GM11168 (cell line): ENCODE results near the gene RRM1.
"Not testable (repeated sequence)": the region's sequence is repeated elsewhere in the genome, so short reads cannot be mapped to it uniquely, and the experiment has no call there.

ENCODE experiments used
- in situ Hi-C: fragments of 300-500 bp; cut with MboI; formaldehyde crosslinking; loops from one replicate; pipeline ENCODE4 v1.12.0; 2022; ENCODE audit warnings: low sequenced_read_pairs; ENCODE audit not compliant: unreplicated experiment

RRM1 gene

DNA sequence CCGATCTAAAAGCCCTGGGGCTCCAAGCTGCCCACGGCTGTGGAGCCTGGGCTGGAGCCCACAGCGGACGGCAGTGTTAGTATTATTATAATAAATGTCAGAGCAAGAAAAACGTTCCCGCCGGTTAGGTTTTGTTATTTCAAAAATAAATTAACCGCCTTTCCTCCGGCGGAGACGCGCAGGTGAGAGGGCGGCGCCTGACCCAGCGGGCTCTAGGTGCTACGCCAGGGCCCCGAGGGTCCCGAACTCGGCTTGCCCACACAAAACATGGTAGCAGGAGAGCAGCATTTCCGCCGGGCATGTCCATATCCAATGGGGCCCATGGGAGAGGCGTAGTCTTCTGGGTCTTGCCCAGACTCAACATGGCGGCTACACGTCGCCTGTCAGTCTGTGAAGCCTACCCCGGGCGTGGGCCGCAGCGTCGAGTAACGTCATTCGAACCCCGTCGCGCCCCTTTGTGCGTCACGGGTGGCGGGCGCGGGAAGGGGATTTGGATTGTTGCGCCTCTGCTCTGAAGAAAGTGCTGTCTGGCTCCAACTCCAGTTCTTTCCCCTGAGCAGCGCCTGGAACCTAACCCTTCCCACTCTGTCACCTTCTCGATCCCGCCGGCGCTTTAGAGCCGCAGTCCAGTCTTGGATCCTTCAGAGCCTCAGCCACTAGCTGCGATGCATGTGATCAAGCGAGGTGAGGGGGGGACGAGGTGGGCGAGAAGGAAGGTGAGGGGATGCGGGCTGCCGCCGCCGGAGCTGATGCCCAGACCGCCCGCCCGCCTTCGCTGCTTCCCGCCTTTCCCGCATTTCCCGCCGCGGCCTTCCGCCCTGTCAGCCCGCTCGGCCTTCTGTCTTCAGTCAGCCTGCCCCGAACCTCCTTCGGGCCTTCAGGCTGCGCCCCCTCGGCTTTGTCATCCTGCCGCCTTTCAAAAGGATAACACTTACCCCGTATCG lies at the start of gene RRM1:
RRM1 (plus strand) TSS at position 452 of the 944 bp plus-strand sequence; CDS start at position 666, 214 bp downstream.
- in situ Hi-C loops, result no loop called here

DNA sequence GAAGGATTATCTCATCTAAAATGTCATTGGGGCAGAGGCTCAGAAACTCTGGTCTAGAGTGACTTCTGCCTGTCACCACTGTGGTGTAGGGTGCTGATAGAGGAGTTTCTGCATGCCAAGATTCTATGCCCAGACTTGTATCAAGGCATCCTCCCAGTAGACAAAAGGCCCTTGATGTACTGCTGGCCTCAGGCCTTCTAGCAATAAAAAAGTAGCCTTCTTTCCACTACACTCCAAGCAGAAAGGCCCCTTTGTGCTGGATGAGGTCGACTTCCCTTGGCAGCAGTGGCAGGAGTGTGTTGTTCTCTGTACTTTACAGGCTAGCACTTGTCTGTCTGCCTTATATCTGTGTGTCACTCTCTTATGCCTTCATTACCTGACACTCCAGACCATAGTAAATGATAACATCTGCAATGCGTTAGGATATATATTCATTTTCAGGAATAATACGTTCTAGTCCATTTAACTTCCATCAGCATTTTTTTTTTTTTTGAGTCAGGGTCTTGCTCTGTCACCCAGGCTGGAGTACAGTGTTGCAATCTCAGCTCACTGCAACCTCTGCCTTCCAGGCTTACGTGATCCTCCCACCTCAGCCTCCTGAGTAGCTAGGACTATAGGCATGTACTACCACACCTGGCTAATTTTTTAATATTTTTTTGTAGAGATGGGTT lies 49.5 kb upstream of the RRM1 start:
- in situ Hi-C loops, result no loop called here

DNA sequence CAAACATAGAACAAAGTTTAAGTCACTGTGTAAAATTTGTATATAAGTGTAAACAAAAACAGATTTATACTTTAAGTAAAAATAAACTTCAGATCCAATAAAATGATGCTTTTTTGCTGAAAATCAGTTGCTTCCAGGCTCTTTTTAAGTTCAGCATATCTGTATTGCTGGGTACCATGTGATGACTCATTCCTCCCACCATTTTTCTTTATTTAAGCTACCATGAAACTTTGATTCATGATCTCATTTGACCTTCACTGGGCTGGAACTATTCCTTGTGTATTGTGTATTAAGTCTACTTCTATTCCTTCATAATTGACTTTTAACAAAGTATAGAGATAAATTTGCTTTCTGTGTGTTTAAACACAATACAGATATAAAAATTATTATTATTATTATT lies 46.3 kb upstream of the RRM1 start:
- in situ Hi-C loops, result no loop called here

DNA sequence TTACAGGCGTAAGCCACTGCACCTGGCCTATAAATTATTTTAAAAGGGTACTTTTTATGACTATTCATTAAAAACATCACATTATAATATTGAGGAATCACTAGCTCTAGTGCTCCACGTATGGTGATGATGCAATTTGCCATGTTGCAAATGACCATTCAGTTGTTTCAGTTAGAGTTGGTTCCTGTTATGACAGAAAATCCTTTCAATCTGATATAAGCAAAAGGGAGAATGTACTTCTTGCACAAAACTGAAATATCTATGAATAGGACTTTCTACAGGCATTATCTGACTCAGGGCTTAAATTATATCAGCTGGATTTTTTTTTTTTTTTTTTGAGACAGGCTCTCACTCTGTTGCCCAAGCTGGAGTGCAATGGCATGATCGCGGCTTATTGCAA lies 45.6 kb upstream of the RRM1 start:
- in situ Hi-C loops, result no loop called here

DNA sequence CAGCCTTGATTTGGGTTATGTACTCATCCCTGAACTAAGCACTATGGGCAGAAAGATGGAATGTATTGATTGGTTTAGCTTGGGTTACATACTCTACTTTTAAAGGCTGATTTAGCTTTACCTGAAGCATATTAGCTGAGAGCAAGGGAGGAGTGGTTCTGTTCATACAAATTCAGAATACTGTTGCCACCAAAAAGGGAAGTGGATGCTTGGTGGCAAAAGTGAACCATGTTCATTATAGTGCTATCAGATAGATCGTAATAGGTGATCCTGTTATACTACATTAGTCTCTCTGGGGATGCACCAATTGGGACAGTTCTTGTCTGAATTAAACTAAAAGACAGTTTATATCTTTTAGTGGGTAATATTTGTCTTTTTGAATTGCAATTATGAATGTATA lies 44.5 kb upstream of the RRM1 start:
- in situ Hi-C loops, result no loop called here

DNA sequence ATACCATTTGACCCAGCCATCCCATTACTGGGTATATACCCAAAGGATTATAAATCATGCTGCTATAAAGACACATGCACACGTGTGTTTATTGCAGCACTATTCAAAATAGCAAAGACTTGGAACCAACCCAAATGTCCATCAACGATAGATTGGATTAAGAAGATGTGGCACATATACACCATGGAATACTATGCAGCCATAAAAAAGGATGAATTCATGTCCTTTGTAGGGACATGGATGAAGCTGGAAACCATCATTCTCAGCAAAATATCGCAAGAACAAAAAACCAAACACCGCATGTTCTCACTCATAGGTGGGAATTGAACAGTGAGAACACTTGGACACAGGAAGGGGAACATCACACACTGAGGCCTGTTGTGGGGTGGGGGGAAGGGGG lies 41.4 kb upstream of the RRM1 start:
- in situ Hi-C loops, result not testable (repeated sequence)

DNA sequence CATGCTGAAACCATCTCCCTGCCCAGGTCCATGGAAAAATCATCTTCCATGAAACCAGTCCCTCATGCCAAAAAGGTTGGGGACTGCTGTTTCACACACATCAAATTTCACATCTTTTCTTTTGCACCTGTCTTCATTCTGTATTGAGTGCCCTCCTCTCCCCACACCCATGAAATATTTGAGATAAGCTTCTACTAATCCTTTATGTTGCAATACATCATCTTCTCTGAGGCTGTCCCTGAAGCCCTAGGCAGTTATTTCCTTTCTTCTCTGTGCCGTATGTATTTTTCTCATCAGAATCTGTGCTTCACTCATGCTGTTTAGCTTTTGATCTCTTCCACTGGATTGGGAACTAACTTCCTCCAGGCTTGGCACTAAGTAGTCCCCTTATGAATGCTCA lies 40.0 kb upstream of the RRM1 start:
- in situ Hi-C loops, result no loop called here

DNA sequence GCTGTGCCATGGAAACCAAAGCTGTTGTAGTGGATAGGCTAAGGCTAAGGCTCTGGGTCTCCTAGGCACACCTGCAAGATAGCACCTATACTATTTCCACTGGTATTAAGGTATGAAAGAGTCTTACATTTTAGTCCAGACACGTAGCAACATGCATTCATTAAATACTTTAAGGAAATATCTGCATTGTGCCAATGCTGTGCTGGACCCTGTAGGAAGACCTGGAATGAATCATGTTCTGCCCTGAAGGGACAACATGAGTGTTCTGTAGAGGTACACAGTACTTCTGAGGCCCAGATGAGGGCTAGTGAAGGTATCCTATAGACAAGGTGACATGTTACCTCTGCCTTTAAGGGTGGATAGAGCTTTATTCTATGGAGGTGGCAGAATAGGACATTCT lies 35.2 kb upstream of the RRM1 start:
- in situ Hi-C loops, result no loop called here

DNA sequence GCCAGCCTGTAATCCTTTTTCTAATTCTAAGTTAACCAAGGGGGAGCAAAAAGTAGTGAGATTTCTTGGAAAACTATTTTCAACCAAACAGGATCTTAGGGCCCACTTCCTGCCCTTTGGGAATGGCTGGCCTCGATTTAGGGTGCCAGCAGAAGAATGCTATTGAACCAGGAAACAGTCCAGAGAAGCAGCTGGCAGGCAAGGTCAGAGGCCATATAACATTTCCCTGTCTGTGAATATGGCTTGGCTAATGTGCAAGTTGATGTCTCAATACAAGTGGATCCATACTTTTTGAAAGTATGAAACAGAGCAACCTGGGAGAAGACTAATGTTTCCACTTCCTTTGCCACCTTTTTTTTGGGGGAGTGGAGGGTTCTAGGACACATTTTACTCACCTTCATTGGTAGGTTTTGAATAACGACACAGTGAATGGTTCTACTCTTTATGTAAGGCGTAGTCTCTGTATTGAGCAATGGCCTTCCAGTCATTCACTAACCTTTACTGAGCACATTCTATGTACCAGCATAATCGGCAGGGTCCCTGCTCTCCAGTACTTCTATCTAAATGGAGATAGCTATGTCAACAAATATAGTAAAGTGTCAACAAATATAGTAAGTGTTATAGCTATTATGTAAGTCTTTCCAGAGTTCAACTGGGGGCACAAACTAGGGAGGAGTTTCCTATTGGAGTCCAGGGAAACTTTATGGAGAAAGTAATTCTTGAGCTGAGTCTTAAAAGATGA lies 34.2 kb upstream of the RRM1 start:
- in situ Hi-C loops, result no loop called here

DNA sequence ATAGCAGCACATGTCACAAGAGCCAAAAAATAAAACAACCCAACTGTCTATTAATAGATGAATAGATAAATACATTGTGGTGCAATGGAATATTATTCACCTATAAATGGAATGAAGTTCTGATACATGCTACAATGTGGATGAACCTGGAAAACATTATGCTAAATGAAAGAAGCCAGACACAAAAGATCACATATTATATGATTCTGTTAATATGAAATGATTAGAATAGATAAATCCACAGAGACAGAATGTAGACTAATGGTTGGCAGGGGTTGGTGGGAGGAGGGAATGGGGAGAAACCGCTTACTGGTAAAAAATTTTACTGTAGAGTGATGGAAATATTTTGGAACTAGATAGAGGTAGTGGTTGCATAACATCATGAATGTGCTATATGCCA lies 32.9 kb upstream of the RRM1 start:
- in situ Hi-C loops, result no loop called here

DNA sequence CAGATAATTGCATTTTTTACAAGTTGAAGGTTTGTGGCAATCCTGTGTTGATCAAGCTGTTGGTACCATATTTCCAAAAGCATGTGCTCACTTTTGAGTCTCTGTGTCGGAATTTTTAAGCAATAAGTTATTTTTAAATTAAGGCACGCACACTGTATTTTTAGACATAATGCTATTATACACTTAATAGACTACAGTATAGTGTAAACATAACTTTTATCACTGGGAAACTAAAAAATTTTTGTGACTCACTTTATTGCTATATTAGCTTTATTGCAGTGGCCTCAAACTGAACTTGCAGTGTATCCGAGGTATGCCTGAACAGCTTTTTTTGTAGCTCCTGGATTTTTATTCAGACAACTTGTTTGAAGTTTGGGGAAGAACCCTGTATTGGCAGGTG lies 31.3 kb upstream of the RRM1 start:
- in situ Hi-C loops, result no loop called here

DNA sequence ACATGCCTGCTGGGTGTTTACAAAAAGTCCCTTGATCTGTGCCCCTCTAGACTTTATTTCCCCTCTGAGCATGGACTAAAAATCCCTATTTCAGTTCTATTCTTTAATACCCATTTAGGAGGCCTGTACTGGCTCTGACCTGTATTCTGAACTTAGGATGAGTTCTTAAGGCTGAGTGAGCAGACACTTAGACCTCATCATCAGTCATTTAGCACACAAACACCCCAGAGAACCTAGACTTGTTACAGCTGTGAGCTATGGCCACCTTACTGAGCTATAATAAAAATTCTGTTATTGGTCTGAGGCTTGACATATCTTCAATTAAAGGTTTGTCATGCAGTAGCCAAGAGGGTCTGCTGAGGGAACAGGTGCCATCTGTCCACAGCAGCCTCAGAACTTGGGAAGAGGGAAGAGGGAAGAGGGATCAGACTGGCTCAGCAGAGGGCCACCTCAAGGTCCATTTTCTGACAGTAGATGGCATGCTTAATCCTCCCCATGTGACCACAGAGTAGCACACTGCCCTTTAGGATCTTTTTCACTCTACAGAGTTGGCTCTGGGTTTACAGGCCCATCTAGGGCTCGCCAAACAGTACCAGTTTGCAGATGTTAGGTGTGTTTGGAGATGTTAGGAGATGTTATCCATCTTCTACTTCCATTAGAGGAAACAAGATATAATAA lies 30.2 kb upstream of the RRM1 start:
- in situ Hi-C loops, result no loop called here

DNA sequence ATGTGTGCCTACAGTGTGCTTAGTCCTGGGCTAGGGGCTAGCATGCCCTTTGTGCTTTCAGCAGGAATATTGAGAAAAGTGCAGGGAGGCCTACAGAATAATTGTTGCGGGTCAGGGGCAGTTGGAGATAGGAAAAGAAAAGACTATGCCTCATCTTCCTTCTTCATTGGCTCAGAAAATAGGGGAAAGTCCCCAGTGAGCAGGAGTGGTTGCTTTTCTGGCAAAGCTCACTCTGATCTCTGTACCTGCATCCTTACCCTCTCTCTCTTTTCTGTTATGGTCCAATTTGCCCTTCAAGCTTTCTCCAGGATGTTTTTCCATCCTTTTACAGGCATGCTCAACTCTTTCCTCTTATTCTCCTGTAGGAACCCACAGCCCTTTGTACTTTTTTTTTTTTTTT lies 29.5 kb upstream of the RRM1 start:
- in situ Hi-C loops, result loop anchor here (5.0 kb wide), 1 partner anchor 218 kb away; no protein-coding TSS in a partner anchor

DNA sequence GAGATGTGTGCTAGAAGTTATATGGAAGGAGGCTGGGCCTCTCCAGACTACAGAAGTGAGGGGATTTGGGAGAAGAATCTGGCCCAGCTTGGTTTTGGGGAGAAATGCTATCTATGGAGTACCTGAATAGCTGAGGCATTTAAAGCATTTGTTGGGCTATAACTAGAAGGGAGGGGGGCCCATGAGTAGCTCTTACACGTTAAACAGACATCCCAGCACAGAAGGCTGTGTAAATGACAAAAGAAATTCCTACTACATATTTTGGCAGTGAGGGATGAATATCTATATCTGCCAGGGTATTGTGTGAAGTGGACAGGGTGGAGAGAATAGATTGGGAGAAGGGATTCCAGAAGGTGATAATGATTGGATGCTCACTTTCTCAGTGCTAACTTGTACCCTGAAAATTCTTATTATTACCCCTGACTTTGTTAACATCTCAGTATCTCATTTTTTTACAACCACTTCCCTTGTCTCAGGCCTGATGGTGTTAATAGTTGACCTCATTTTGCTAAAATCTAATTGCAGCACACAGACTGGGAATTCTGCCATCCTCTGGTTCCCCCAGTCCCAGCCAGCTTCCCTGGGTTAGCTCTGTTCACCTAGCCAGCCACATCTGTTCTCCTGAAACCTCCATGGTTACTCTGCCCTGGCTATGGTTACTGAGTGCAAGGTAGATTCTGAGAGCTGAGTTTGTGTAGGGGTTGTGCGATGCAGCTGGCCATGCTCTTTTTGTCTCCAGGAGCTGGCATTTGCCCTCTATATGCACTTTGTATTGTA lies 28.8 kb upstream of the RRM1 start:
- in situ Hi-C loops, result loop anchor here (5.0 kb wide), 1 partner anchor 218 kb away; no protein-coding TSS in a partner anchor

DNA sequence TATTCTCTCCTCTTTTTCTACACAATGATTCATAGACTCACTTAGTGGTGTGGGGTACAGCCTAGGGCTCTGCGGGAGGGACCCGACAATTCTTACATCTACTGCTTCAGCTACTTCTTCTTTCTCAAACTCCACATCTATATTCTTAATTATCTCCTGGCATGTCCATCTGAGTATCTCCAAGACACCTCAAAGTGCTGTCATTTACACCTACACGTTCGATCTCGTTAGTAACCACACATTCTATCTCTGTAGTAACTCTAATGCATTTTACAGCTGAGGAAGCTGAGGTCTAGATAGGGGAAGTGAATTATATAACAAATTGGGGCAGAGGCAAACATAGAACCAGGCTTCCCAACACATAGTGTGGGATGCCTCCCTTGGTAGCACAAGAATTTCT lies 27.7 kb upstream of the RRM1 start:
- in situ Hi-C loops, result loop anchor here (5.0 kb wide), 1 partner anchor 220 kb away; no protein-coding TSS in a partner anchor

DNA sequence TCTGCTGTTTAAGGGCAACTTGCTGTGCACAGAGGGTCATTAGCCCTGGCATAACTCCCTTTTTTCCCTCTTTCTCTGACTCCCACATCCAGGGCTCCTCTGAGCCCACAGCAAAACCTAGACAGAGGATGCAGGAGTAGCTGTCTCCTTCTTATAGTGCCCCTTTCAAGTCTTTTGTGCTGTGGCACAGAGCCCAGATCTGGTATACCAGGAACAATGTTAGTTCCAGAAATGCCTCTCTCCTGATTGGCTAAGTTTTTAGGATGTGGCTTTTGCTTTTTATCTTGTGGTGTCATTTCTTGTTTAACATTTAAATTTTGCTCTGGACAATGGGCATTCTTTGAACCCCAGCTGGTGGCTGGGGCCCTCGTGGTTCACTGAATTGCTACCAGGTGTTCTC lies 25.6 kb upstream of the RRM1 start:
- in situ Hi-C loops, result loop anchor here (5.0 kb wide), 1 partner anchor 222 kb away; no protein-coding TSS in a partner anchor

DNA sequence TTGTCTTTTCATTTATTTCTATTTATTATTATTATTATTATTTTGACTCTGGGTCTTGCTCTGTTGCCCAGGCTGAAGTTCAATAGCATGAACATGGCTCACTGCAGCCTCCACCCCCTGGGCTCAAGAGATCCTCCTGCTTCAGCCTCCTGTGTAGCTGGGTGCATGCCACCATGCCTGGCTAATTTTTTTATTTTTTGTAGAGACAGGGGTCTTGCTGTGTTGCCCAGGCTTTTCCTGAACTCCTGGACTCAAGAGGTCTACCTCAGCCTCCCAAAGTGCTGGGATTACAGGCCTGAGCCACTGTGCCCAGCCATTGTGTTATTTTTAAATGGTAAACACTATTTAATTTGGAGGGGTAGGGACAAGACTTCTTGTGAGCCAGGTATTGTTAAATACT lies 23.3 kb upstream of the RRM1 start:
- in situ Hi-C loops, result no loop called here

DNA sequence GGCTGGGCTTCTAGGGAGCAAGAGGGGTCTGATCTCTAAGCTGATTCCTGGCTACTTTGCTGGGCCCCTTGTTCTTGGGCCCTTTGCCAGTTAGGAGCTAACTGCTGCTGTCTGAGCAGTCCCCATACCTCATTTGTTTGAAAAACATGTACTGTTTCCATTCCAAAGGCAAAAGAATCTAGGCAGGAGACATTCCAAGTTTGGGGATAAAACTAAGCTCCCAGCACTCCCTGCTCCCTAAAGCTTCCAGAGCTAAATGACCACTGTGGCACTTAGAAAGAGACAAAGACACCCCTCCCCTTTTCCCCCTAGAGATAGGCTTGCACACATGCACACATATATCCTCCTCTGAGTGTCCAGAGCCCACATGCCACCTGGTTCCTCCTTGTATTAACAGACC lies 22.7 kb upstream of the RRM1 start:
- in situ Hi-C loops, result no loop called here

DNA sequence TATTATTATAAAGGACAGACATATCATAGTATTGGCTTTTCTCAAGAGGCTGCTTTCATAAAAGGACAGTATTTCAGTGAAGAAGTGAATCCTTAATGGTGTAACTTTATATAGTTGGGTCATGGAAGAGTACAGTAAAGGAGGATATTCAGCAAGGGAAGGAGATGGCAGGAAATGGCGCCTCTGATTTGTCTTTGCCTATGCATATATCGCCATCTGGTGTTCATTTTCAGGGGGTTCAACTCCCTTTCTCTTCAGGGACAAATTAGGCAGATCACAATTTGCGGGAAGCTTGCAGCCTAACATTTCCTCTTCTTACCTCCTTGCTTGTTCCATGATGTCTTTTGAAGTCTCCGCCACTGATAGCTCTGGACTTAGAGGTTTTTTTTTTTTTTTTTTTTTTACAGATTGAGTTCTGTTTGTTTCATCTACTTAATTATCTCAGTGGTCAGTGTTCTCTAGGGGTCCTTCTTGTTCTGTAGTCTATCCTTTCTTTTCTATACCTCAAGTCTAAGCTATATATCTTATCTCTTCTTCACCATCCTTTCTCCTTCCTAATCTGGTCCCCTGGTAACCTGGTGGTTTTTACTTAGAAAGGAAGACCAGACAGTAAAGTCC lies 21.8 kb upstream of the RRM1 start:
- in situ Hi-C loops, result no loop called here
